COR-L47 (cell line): ENCODE data around the gene TYK2.

ENCODE experiments used
- DNase-seq: peaks from one replicate; lab custom pipeline; 2025; lab: John Stamatoyannopoulos, UW

The TYK2 gene

GRCh38 chr19:10315335-10316214, 64.8 kb downstream of the TYK2 start, which contains the start of gene FDX2:
Gene FDX2, minus strand, starts transcription at chr19:10316015. Its CDS starts 19 bp downstream, at chr19:10315996.
- DNase-seq: peak; percentile 88

- DNase-seq: no peak
Observed at GRCh38 chr19:10309423-10309822, 70.9 kb downstream of the TYK2 start, which contains the start of gene ZGLP1. Gene ZGLP1, minus strand, starts transcription at chr19:10309815.

- DNase-seq: no peak
Observed at GRCh38 chr19:10306327-10306726, 74.0 kb downstream of the TYK2 start.

DNA sequence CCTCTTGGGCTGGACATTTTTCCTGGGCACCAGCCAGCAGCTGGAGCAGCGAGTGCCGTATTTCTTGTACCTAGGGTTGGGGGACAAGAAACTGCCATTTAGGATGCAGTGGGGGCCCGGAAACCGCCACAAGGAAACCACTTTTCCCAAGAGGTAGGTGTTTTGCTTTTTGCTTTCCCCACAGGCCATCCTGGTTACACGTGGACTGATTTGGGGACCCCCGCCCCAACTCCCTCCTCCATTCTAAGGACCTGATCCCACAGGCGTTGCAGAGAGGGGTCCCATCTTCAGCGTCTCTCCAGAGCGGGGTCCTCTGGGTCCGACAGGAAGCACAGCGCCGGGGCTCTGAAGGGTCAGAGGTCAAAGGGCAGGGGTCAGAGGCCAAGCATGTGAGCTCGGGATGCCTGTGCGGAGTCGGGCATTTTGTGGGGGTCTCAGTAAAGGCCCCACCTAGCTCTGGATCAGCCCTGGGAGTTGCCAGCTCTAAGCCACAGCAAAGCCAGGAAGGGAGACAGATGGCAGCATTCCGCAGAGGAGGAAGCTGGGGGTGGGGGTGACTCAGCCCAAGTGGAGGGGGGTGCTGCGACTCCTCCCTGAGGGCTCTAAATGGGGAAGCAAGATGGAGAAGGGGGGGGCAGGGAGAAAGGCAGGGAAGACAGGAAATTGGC, 75.1 kb downstream of the TYK2 start:
- no peak for DNase-seq
